Heart left ventricle (tissue), 13 donors: ENCODE results near the gene SCGB1C2.

Experiments used
- POLR2A ChIP-seq, 2 donors: fragments of 450-650 bp; IDR thresholded peaks; one replicate each; pipeline ENCODE4 v1.6.1; 2017; ENCODE audit warnings: antibody characterized with exemption in 2 of 2, mild to moderate bottlenecking in 2 of 2, moderate library complexity in 2 of 2
- TF ChIP-seq, protein P1 (sequence below), 12 donors: fragments of 200-600 bp; sonication (generic) in 4 of 12; IDR thresholded peaks; one replicate each; pipeline versions ENCODE4 v1.5.0 to v1.8.0; 2018 to 2022; ENCODE audit warnings: antibody characterized with exemption in 12 of 12, mild to moderate bottlenecking in 5 of 12
- donor health status: ischemic (EF 13 %, LVEDD 7.1; RV severe dilation, severe dysfunction).
- donor health status: DM: no; HTN: yes; CAD: no.
- donor health status: DM: no; HTN: no; CAD: no.
- donor health status: ischemic (EF 25% LVEDD 6.9; RV normal size, moderate dysfunction).
- donor health status: ischemic (EF 25% LVEDD 5.7; RV mildly dilated, moderate dysfunction).
- donor health status: ischemic (EF 35%, LVEDD 5.7; RV mildly dilated, moderate dysfunction).
- donor health status: nonischemic (EF 11% LVEDD 7.7; RV severe dilation, severe dysfunction).
- donor health status: DM: yes; HTN: yes; CAD: no.
- donor health status: PGD.
- donor health status: ischemic (EF 29% LVEDD 5.4; RV normal size, mild dysfunction).
- donor health status: nonischemic (EF 23%, LVEDD 6.1; RV moderate dilation, normal function).

DNA sequence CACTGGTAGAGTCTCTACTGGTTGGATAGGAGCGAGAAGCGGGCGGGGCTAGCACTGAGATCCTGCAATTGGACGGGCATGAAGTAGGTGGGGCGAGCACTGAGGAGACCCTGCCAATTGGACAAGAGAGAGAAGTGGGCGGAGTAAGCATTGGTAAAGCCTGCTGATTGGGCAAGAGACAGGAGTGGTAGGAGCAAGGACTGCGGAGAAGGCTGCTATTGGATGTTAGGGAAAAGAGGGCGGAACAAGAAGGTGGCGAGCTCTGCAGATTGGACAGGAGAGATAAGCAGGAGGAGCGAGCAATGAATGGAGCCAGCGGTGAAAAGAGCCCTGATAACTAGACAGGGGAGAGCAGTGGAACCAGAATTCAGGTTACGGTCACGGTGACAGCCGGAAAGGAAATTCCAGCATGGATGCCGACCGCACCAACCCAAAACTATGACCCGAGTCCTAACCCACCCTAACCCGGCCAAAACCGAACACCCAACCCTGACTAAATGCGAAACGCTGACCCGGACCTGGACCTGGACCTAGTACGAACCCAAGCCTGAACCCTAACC is 4.8 kb downstream of the SCGB1C2 start:
- TF ChIP-seq, protein P1, sequence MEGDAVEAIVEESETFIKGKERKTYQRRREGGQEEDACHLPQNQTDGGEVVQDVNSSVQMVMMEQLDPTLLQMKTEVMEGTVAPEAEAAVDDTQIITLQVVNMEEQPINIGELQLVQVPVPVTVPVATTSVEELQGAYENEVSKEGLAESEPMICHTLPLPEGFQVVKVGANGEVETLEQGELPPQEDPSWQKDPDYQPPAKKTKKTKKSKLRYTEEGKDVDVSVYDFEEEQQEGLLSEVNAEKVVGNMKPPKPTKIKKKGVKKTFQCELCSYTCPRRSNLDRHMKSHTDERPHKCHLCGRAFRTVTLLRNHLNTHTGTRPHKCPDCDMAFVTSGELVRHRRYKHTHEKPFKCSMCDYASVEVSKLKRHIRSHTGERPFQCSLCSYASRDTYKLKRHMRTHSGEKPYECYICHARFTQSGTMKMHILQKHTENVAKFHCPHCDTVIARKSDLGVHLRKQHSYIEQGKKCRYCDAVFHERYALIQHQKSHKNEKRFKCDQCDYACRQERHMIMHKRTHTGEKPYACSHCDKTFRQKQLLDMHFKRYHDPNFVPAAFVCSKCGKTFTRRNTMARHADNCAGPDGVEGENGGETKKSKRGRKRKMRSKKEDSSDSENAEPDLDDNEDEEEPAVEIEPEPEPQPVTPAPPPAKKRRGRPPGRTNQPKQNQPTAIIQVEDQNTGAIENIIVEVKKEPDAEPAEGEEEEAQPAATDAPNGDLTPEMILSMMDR (IDR thresholded peaks at IDR 0.05) = no peak
- TF ChIP-seq POLR2A (IDR thresholded peaks at IDR 0.05) = no peak
